Tibial artery (tissue), 4 donors: ENCODE results near the gene NOXA1.

Experiments
- DNase-seq, 2 donors: peaks; one replicate each; pipeline ENCODE4 v3.0.0-alpha.2; 2019
- H3K27ac ChIP-seq, 2 donors: fragments of 200-600 bp; sonication (generic) in 1 of 2; 1 replicate in 1 of 2; 2 replicates in 1 of 2; pipeline ENCODE4 v1.5.1; 2018 to 2019; ENCODE audit warnings: mild to moderate bottlenecking in 1 of 2
- H3K27me3 ChIP-seq, 2 donors: fragments of 200-600 bp; sonication (generic) in 1 of 2; one replicate each; pipeline versions ENCODE4 v1.5.1 to v1.6.0; 2016 to 2019
- H3K36me3 ChIP-seq, 3 donors: fragments of 200-600 bp; sonication (generic) in 2 of 3; one replicate each; pipeline ENCODE4 v1.5.1; 2016 to 2019; ENCODE audit warnings: mild to moderate bottlenecking in 2 of 3
- H3K4me1 ChIP-seq, 4 donors: fragments of 200-600 bp; sonication (generic) in 2 of 4; 1 replicate in 3 of 4; 2 replicates in 1 of 4; pipeline ENCODE4 v1.5.1; 2016 to 2019
- H3K4me3 ChIP-seq, 2 donors: fragments of 200-600 bp; sonication (generic) in 1 of 2; 1 replicate in 1 of 2; 2 replicates in 1 of 2; pipeline ENCODE4 v1.5.1; 2018 to 2019; ENCODE audit warnings: mild to moderate bottlenecking in 2 of 2
- H3K9me3 ChIP-seq, 3 donors: fragments of 200-600 bp; sonication (generic) in 1 of 3; one replicate each; pipeline ENCODE4 v1.5.1; 2016 to 2019
- CTCF ChIP-seq, 2 experiments: fragments of 200-600 bp in 1 of 2; fragments of 450-650 bp in 1 of 2; IDR thresholded peaks; one replicate each; pipeline ENCODE4 v1.5.1; 2017 to 2019; ENCODE audit warnings: antibody characterized with exemption in 2 of 2, mild to moderate bottlenecking in 1 of 2, moderate library complexity in 1 of 2
- intact Hi-C: fragments of 100-400 bp; cut with DNase I; formaldehyde crosslinking; loops from one replicate; pipeline ENCODE4 v1.15.0; 2023; ENCODE audit warnings: low total_unique reads

The NOXA1 gene

DNA sequence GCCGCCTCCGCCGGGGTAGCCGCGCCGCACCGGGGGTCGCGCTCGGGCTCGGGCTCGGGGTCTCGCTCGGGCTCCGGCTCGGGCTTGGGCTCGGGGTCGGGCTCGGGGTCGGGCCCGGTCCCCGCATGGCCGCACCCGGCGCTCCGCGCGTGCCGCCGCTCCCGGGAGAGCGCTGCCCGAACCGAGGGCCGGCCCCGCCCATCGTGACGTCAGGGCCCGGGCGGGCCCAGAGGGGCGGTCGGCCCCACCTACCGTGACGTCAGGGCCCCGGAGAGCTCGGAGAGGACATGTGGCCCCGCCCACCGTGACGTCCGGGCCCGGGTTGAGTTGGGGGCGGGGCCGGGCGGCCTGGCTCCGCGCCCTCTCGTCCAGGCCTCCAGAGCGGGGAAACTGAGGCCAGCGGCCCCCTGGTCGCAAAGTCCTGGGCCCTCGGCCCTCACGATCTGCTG lies 36.0 kb downstream of the NOXA1 start, which contains the start of gene NSMF:
Gene NSMF (minus strand): TSS at position 183 of the 449 bp plus-strand sequence. CDS start 232 bp downstream, outside the sequence.
- H3K27ac ChIP-seq = peak within 1 kb of the TSS; percentile 85 to 86
- peak; percentile 93 to 96 for DNase-seq
- H3K4me1 ChIP-seq = peaks cover 6 to 58% (median 54%) of the 10 kb centered on the region in 4 donors
- intact Hi-C loops = no loop called here
- peaks cover 6 to 49% (median 23%) of the 10 kb centered on the region in 3 donors for H3K36me3 ChIP-seq
- no peaks in the 10 kb centered on the region for H3K27me3 ChIP-seq
- H3K9me3 ChIP-seq = no peaks in the 10 kb centered on the region
- H3K4me3 ChIP-seq = peak within 1 kb of the TSS; percentile 75 to 95
- TF ChIP-seq CTCF (IDR thresholded peaks at IDR 0.05) = peak in 1 of 2 experiments; percentile 13

- Histone ChIP-seq H3K27me3 (no peaks in the 10 kb centered on the region), H3K36me3 (peaks cover 6 to 49% (median 23%) of the 10 kb centered on the region in 3 donors), H3K4me1 (peaks cover 6 to 52% (median 48%) of the 10 kb centered on the region in 4 donors), H3K9me3 (no peaks in the 10 kb centered on the region), H3K27ac (peak overlapping the region; percentile 67 to 86), H3K4me3 (peak overlapping the region; percentile 75 to 95)
- peak; percentile 33 to 72 for DNase-seq
- intact Hi-C loops = loop anchor here (10.0 kb wide), 1 partner anchor 75 kb away; no protein-coding TSS in a partner anchor
- TF ChIP-seq CTCF (IDR thresholded peaks at IDR 0.05) = no peak
Measured at GRCh38 chr9:137459601-137460362, 36.6 kb downstream of the NOXA1 start.

GRCh38 chr9:137460363-137461315 lies 37.4 kb downstream of the NOXA1 start:
- intact Hi-C loops = loop anchor here (10.0 kb wide), 1 partner anchor 74 kb away; no protein-coding TSS in a partner anchor
- no peak for TF ChIP-seq CTCF (IDR thresholded peaks at IDR 0.05)
- peak; percentile 20 to 68 for DNase-seq
- no peak overlapping the region for H3K27ac ChIP-seq
- peaks cover 6 to 43% (median 39%) of the 10 kb centered on the region in 4 donors for H3K4me1 ChIP-seq
- H3K27me3 ChIP-seq = no peaks in the 10 kb centered on the region
- H3K36me3 ChIP-seq = peaks cover 5 to 41% (median 14%) of the 10 kb centered on the region in 3 donors
- H3K4me3 ChIP-seq = no peak overlapping the region
- no peaks in the 10 kb centered on the region for H3K9me3 ChIP-seq

- H3K4me1 ChIP-seq = peaks cover 6 to 36% (median 33%) of the 10 kb centered on the region in 4 donors
- H3K36me3 ChIP-seq = peaks cover 0 to 34% (median 8%) of the 10 kb centered on the region in 3 donors
- H3K27ac ChIP-seq = no peak overlapping the region
- intact Hi-C loops = loop anchor here (10.0 kb wide), 1 partner anchor 74 kb away; no protein-coding TSS in a partner anchor
- no peak overlapping the region for H3K4me3 ChIP-seq
- TF ChIP-seq CTCF (IDR thresholded peaks at IDR 0.05) = no peak
- H3K27me3 ChIP-seq = no peaks in the 10 kb centered on the region
- DNase-seq = peak in 1 of 2 donors; percentile 64
- H3K9me3 ChIP-seq = no peaks in the 10 kb centered on the region
Measured at GRCh38 chr9:137461316-137461662, 38.1 kb downstream of the NOXA1 start.
